Panc1 (cell line): ENCODE data around the gene POLDIP3. TPM values are rescaled to one million over a fixed set of nuclear protein-coding genes. Genes with fewer than 3 reads are reported as not detected.
A peak's percentile ranks its signal among the peaks of the same experiment; 100 is the strongest.

Experiments
- ATAC-seq: fragments of 200-7000 bp; cut with Tn5 transposase; 2 replicates; pipeline ENCODE4 v1.9.1; 2020; ENCODE audit warnings: mild to moderate bottlenecking, moderate library complexity
- BruUV-seq: library from RNA; stranded (reverse); fragments of 400-500 nt; replicated peaks from 2 replicates; lab custom pipeline; 2021; lab: Mats Ljungman, UMichigan
- CTCF ChIA-PET: fragments of 300-600 bp; sonication (Branson Sonifier 250); formaldehyde crosslinking; loops from one replicate; lab custom pipeline; 2022; ENCODE audit warnings: antibody characterized with exemption; lab: Charles Lee
- POLR2A ChIA-PET: fragments of 300-600 bp; sonication (Branson Sonifier 250); formaldehyde crosslinking; loops from one replicate; lab custom pipeline; 2022; ENCODE audit warnings: antibody characterized with exemption; lab: Charles Lee
- DNase-seq: peaks from one replicate; pipeline ENCODE4 v3.0.0-alpha.2; 2010; ENCODE audit warnings: low read depth, low spot score
- H3K27ac ChIP-seq: 2 replicates; pipeline ENCODE4 v1.5.1; 2011; ENCODE audit warnings: mild to moderate bottlenecking, low read length, inconsistent platforms
- H3K27me3 ChIP-seq: fragments of 200-500 bp; sonication (Bioruptor generic); 2 replicates; pipeline ENCODE4 v1.6.0; 2014; ENCODE audit warnings: low read length, inconsistent platforms; ENCODE audit not compliant: control insufficient read depth, insufficient read depth
- H3K36me3 ChIP-seq: fragments of 200-500 bp; sonication (Bioruptor generic); 2 replicates; pipeline ENCODE4 v1.5.1; 2014; ENCODE audit warnings: inconsistent platforms, mild to moderate bottlenecking, low read length, moderate library complexity; ENCODE audit not compliant: control insufficient read depth, insufficient read depth
- H3K4me1 ChIP-seq: 2 replicates; pipeline ENCODE4 v1.5.1; 2011; ENCODE audit warnings: inconsistent platforms, mild to moderate bottlenecking, low read length, moderate library complexity; ENCODE audit not compliant: control insufficient read depth, insufficient read depth
- H3K4me3 ChIP-seq, 2 experiments: 2 replicates each; pipeline ENCODE4 v1.5.1; 2011 to 2012; ENCODE audit warnings: low read depth in 2 of 2, low read length in 2 of 2, mild to moderate bottlenecking in 2 of 2, inconsistent platforms in 1 of 2, moderate library complexity in 1 of 2
- H3K9me3 ChIP-seq: fragments of 200-500 bp; sonication (Bioruptor generic); 2 replicates; pipeline ENCODE4 v1.5.1; 2014; ENCODE audit warnings: low read depth, mild to moderate bottlenecking, inconsistent platforms, low read length, moderate library complexity; ENCODE audit not compliant: control insufficient read depth, insufficient read depth
- POLR2AphosphoS5 ChIP-seq: IDR thresholded peaks from 2 replicates; pipeline ENCODE4 v1.6.1; 2012; ENCODE audit warnings: mild to moderate bottlenecking, low read depth, low read length, moderate library complexity
- SIN3A ChIP-seq: IDR thresholded peaks from 2 replicates; pipeline ENCODE4 v1.6.1; 2012; ENCODE audit warnings: low read depth, mild to moderate bottlenecking, low read length, moderate library complexity, borderline replicate concordance; ENCODE audit not compliant: insufficient read depth
- TCF7L2 ChIP-seq: IDR thresholded peaks from 2 replicates; pipeline ENCODE4 v1.6.1; 2011; ENCODE audit warnings: mild to moderate bottlenecking, low read depth, low read length, inconsistent platforms
- in situ Hi-C: cut with HindIII; loops from 2 replicates; pipeline ENCODE4 v1.10.0; 2016; ENCODE audit warnings: low sequenced_read_pairs, low pct_unique_long_range_greater_than_20kb
- intact Hi-C: fragments of 100-400 bp; cut with micrococcal nuclease; formaldehyde crosslinking; loops from one replicate; pipeline ENCODE4 v1.10.0; 2022; ENCODE audit not compliant: unreplicated experiment
- total RNA-seq: library from RNA; stranded (reverse); gene quantifications from one replicate; pipeline ENCODE4 v1.2.1, GENCODE V29; 2021; ENCODE audit not compliant: unreplicated experiment
- TF ChIP-seq, protein P1 (sequence below): fragments of 450-650 bp; IDR thresholded peaks from 2 replicates; pipeline ENCODE4 v1.5.1; 2017; ENCODE audit warnings: mild to moderate bottlenecking
- TF ChIP-seq, protein P2 (sequence below), 2 experiments: IDR thresholded peaks; 2 replicates each; pipeline ENCODE4 v1.6.1; 2011 to 2012; ENCODE audit warnings: low read depth in 2 of 2, control low read depth in 1 of 2, low read length in 1 of 2, mild to moderate bottlenecking in 1 of 2, moderate library complexity in 1 of 2; ENCODE audit not compliant: insufficient read depth in 1 of 2

POLDIP3 gene
- total RNA-seq, 1 experiment from 2014 or later: 46.6 TPM

DNA sequence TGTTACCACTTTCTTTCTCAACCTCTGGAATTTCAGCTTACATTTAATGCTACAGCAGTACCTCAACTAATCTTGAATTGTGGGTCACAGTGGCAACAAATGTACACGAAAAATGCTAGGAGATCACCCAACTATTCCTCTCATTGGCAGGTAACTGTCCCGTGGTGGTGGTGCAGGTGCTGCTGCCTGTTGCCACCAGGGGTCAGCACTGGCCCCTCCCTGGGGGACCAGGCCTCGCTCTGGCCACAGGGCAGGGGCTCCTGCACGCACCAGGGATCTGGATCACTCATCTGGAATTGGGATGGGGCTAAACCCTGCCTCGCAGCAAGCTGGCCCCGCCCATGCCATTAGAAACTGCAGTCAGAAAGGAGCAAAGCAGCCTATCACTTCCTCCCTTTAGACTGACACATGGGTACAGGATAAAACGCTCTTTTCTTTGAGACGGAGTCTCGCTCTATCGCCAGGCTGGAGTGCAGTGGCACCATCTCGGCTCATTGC lies 6.9 kb upstream of the POLDIP3 start:
- Histone ChIP-seq H3K4me1 (peaks cover 5% of the 10 kb centered on the region), H3K36me3 (no peaks in the 10 kb centered on the region), H3K27ac (no peak overlapping the region), H3K9me3 (no peaks in the 10 kb centered on the region), H3K4me3 (no peak overlapping the region), H3K27me3 (no peaks in the 10 kb centered on the region)
- ATAC-seq: peak; percentile 82
- no peak for DNase-seq
- POLR2A ChIA-PET: no interaction called here
- intact Hi-C loops: no loop called here
- CTCF ChIA-PET: interaction anchor here (0.6 to 0.8 kb wide), 3 partner anchors 11 to 429 kb away, joined by 4 to 6 read pairs (median 5); no protein-coding TSS in a partner anchor
- BruUV-seq: no TSS peak
- TF ChIP-seq, protein P1, sequence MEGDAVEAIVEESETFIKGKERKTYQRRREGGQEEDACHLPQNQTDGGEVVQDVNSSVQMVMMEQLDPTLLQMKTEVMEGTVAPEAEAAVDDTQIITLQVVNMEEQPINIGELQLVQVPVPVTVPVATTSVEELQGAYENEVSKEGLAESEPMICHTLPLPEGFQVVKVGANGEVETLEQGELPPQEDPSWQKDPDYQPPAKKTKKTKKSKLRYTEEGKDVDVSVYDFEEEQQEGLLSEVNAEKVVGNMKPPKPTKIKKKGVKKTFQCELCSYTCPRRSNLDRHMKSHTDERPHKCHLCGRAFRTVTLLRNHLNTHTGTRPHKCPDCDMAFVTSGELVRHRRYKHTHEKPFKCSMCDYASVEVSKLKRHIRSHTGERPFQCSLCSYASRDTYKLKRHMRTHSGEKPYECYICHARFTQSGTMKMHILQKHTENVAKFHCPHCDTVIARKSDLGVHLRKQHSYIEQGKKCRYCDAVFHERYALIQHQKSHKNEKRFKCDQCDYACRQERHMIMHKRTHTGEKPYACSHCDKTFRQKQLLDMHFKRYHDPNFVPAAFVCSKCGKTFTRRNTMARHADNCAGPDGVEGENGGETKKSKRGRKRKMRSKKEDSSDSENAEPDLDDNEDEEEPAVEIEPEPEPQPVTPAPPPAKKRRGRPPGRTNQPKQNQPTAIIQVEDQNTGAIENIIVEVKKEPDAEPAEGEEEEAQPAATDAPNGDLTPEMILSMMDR: peak; percentile 93
- TF ChIP-seq POLR2AphosphoS5: no peak
- no peak for TF ChIP-seq SIN3A
- in situ Hi-C loops: no loop called here

DNA sequence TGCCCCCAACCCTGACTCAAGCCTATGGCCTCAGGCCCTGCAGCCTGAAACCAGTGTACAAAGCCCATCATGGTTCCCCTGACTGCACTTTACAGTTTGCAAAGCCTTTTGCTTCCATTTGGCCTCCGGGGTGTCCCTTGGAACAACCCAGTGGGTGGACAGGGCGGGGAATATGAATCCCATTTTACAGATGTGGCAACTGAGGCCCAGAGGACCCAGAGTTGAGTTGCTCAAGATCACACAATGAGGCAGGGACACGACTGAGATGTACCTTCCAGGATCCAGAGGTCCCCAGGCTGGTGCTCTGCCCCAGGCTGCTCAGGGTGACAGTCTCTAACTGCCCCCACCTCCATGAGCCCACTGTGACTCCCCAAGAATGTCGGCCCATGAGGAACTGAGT lies 5.4 kb upstream of the POLDIP3 start:
- DNase-seq (no peak), ATAC-seq (no peak)
- Histone ChIP-seq H3K27ac (no peak overlapping the region), H3K27me3 (no peaks in the 10 kb centered on the region), H3K36me3 (no peaks in the 10 kb centered on the region), H3K4me1 (peaks cover 8% of the 10 kb centered on the region), H3K4me3 (no peak overlapping the region), H3K9me3 (no peaks in the 10 kb centered on the region)
- intact Hi-C loops (no loop called here), in situ Hi-C loops (no loop called here)
- CTCF ChIA-PET: no interaction called here
- TF ChIP-seq, protein P2, sequence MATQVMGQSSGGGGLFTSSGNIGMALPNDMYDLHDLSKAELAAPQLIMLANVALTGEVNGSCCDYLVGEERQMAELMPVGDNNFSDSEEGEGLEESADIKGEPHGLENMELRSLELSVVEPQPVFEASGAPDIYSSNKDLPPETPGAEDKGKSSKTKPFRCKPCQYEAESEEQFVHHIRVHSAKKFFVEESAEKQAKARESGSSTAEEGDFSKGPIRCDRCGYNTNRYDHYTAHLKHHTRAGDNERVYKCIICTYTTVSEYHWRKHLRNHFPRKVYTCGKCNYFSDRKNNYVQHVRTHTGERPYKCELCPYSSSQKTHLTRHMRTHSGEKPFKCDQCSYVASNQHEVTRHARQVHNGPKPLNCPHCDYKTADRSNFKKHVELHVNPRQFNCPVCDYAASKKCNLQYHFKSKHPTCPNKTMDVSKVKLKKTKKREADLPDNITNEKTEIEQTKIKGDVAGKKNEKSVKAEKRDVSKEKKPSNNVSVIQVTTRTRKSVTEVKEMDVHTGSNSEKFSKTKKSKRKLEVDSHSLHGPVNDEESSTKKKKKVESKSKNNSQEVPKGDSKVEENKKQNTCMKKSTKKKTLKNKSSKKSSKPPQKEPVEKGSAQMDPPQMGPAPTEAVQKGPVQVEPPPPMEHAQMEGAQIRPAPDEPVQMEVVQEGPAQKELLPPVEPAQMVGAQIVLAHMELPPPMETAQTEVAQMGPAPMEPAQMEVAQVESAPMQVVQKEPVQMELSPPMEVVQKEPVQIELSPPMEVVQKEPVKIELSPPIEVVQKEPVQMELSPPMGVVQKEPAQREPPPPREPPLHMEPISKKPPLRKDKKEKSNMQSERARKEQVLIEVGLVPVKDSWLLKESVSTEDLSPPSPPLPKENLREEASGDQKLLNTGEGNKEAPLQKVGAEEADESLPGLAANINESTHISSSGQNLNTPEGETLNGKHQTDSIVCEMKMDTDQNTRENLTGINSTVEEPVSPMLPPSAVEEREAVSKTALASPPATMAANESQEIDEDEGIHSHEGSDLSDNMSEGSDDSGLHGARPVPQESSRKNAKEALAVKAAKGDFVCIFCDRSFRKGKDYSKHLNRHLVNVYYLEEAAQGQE (IDR thresholded peaks at IDR 0.05; ENCODE audit: insufficient read depth in 1 of 2, low read depth in 2 of 2, low read length in 1 of 2): no peak
- TF ChIP-seq TCF7L2 (no peak), POLR2AphosphoS5 (no peak), SIN3A (no peak)
- TF ChIP-seq, protein P1: no peak
- POLR2A ChIA-PET: interaction anchor here (0.6 kb wide), 1 partner anchor 29 kb away, joined by 10 read pairs; the partner anchor contains the start of gene CYB5R3
- BruUV-seq: no TSS peak
